Naive thymus-derived CD4-positive, alpha-beta T cell (primary cell): ENCODE measurements around the gene KIAA1671. TPM values are rescaled to one million over a fixed set of nuclear protein-coding genes. Genes with fewer than 3 reads are reported as not detected.

Source experiments
- ATAC-seq: fragments of 150-1000 bp; cut with Tn5 transposase; 2 replicates; pipeline ENCODE4 v1.10.0; 2021; ENCODE audit warnings: mild to moderate bottlenecking, moderate library complexity
- CTCF ChIA-PET: fragments of 350-600 bp; sonication (Branson Sonifier 250); formaldehyde crosslinking; loops from one replicate; lab custom pipeline; 2021; ENCODE audit warnings: antibody characterized with exemption; lab: Charles Lee
- POLR2A ChIA-PET: fragments of 350-600 bp; sonication (Branson Sonifier 250); formaldehyde crosslinking; loops from one replicate; lab custom pipeline; 2021; ENCODE audit warnings: antibody characterized with exemption, inconsistent platforms; lab: Charles Lee
- DNase-seq, 9 donors: peaks; one replicate each; pipeline versions ENCODE4 v3.0.0 to v3.0.0-alpha.2; 2020 to 2022; ENCODE audit warnings: mixed read lengths in 1 of 9
- H3K27ac ChIP-seq: one replicate; pipeline ENCODE4 v1.7.0; 2013; ENCODE audit warnings: mild to moderate bottlenecking, low read depth, low read length, moderate library complexity
- H3K27me3 ChIP-seq, 2 donors: one replicate each; pipeline ENCODE4 v1.7.0; 2013; ENCODE audit warnings: low read length in 2 of 2, mild to moderate bottlenecking in 2 of 2, moderate library complexity in 2 of 2; ENCODE audit not compliant: control insufficient read depth in 2 of 2, insufficient read depth in 2 of 2
- H3K36me3 ChIP-seq, 3 experiments: 1 replicate in 2 of 3; 2 replicates in 1 of 3; pipeline ENCODE4 v1.7.0; 2013; ENCODE audit warnings: low read length in 3 of 3, mild to moderate bottlenecking in 3 of 3, moderate library complexity in 1 of 3; ENCODE audit not compliant: insufficient read depth in 3 of 3, control insufficient read depth in 2 of 3
- H3K4me1 ChIP-seq, 2 donors: one replicate each; pipeline ENCODE4 v1.7.0; 2013; ENCODE audit warnings: low read length in 2 of 2, mild to moderate bottlenecking in 2 of 2, moderate library complexity in 1 of 2; ENCODE audit not compliant: control insufficient read depth in 2 of 2, insufficient read depth in 2 of 2
- H3K4me3 ChIP-seq: 2 replicates; pipeline ENCODE4 v1.7.0; 2013; ENCODE audit warnings: mild to moderate bottlenecking, low read length
- H3K9me3 ChIP-seq, 3 experiments: 1 replicate in 2 of 3; 2 replicates in 1 of 3; pipeline ENCODE4 v1.7.0; 2013; ENCODE audit warnings: low read length in 3 of 3; ENCODE audit not compliant: control insufficient read depth in 2 of 3
- H3K27ac Mint-ChIP-seq, 9 donors: one replicate each; pipeline ENCODE4 v1.8.0; 2020 to 2022; ENCODE audit warnings: mixed read lengths in 9 of 9, mild to moderate bottlenecking in 8 of 9, moderate library complexity in 5 of 9, inconsistent platforms in 2 of 9
- H3K27me3 Mint-ChIP-seq, 5 donors: one replicate each; pipeline ENCODE4 v1.8.0; 2021 to 2022; ENCODE audit warnings: mixed read lengths in 5 of 5, mild to moderate bottlenecking in 1 of 5
- H3K36me3 Mint-ChIP-seq, 5 donors: one replicate each; pipeline ENCODE4 v1.8.0; 2020 to 2022; ENCODE audit warnings: mixed read lengths in 5 of 5, mild to moderate bottlenecking in 3 of 5, inconsistent platforms in 1 of 5
- H3K4me1 Mint-ChIP-seq, 7 donors: one replicate each; pipeline ENCODE4 v1.8.0; 2020 to 2022; ENCODE audit warnings: mixed read lengths in 7 of 7, mild to moderate bottlenecking in 3 of 7, inconsistent platforms in 1 of 7
- H3K4me3 Mint-ChIP-seq, 10 donors: one replicate each; pipeline ENCODE4 v1.8.0; 2020 to 2022; ENCODE audit warnings: mild to moderate bottlenecking in 10 of 10, mixed read lengths in 10 of 10, moderate library complexity in 6 of 10, inconsistent platforms in 2 of 10
- H3K9me3 Mint-ChIP-seq, 11 donors: one replicate each; pipeline ENCODE4 v1.8.0; 2020 to 2022; ENCODE audit warnings: mixed read lengths in 11 of 11, mild to moderate bottlenecking in 4 of 11, inconsistent platforms in 1 of 11, moderate library complexity in 1 of 11
- intact Hi-C, 2 donors: fragments of 100-400 bp; cut with micrococcal nuclease; formaldehyde crosslinking; loops; one replicate each; pipeline ENCODE4 v1.15.1; 2023
- polyA plus RNA-seq, 2 donors: library from polyadenylated mRNA; unstranded; fragments of 300-500 nt; fragmentation: Illumina TruSeq; gene quantifications; one replicate each; pipeline ENCODE4 v1.2.3, GENCODE V29; 2021
- total RNA-seq, 6 experiments: library from RNA in 5 of 6; stranded (reverse) in 5 of 6; gene quantifications; 1 replicate in 5 of 6; 2 replicates in 1 of 6; pipeline ENCODE4 v1.2.3 and lab custom pipeline; 2021 to 2026

KIAA1671 gene
- total and polyA plus RNA-seq, 7 experiments from 2014 or later, result 0.47 to 19.0 (median 4.2) TPM

DNA sequence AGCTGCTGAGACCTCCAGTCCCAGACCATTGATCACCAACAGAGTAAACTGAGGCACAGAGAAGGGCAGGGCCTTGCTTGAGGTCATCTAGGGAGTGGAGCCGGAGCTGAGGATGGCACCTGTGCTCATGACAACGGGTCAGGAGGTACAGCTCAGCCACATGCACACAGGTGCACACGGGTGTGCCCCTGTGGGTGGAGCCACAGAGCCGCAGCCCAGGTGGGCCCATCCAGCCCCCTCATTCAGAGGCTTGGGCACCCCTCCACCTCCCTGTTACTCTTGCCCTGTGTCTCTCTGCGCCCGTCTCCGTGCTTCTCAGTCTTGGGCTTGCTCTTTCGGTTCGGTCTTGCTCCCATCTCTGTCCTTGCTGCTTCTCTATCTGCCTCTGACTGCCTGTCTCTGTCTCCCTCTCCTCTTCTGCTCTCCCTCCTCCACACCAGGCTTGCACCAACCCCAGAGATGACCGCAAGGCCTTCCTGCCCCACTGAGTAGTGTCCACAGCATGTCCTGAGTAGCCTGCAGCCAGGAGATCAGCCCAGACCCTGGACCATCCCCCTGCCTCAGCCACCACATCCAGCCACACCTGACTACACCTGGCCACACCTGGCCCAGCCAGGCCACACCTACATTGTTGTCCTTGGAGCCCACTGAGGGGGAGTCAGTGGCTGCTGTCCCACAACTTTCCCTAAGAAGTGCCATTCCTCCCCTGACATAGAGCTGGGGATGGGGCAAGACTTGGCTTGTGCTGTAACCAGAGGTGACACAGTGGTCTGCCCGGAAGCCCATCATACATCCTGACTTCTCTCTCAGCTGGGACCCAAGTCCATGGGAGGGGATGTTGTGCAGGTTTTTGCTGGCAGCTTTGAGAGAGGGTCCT, 207.8 kb downstream of the KIAA1671 start:
- Mint-ChIP-seq H3K4me3 (no peak overlapping the region), H3K27ac (no peak overlapping the region), H3K4me1 (peaks cover 0 to 4% (median 0%) of the 10 kb centered on the region in 7 donors), H3K27me3 (no peaks in the 10 kb centered on the region), H3K9me3 (no peaks in the 10 kb centered on the region), H3K36me3 (peaks cover 0 to 7% (median 0%) of the 10 kb centered on the region in 5 donors)
- ChIA-PET POLR2A (no interaction called here), CTCF (no interaction called here)
- no peaks in the 10 kb centered on the region for H3K9me3 ChIP-seq
- H3K27ac ChIP-seq, result no peak overlapping the region
- H3K4me1 ChIP-seq, result no peaks in the 10 kb centered on the region
- ATAC-seq (no peak), DNase-seq (no peak)
- H3K36me3 ChIP-seq, result no peaks in the 10 kb centered on the region
- intact Hi-C loops, result no loop called here
- no peaks in the 10 kb centered on the region for H3K27me3 ChIP-seq
- no peak overlapping the region for H3K4me3 ChIP-seq

DNA sequence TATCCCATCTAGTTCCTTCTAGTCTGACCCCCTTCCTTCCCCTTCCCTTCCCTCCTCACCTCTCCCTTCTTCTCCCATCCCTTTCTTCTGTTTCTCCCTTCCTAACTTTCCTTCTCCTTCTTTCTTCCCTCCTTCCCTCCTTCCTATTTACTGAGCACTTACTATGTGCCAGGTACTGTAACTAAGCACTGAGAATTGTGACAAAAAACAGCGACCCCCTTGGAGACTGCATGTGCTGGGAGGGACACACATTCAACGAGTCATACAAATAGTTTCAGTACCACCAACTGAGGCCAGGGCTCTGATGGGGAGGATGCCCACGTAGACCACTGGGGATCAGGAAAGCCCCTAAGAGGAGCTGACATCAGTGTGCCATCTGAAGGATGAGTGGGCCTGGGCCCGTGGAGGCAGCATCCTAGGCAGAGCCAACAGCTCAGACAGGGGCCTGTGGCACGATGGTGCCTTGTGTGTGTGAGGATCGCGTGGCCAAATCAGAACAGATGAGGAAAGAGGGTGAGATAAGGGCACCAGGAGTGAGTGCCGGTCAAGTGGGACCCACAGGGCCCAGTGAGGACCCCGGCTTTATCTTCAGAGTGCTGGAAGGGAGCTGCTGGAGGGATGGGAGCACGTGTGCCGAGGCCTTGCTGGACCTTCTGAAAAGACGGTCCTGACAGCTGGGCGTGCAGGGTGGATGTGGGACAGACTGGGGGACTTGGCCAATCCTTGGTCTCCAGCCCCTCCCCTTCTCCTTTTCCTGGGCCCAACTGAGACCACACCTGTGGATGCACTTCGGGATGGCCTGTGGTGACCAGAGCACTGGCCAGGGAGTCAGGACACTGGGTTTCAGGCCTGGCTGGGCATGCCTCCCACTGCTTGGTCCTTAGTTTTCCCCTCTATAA, 208.8 kb downstream of the KIAA1671 start:
- Histone ChIP-seq H3K4me3 (no peak overlapping the region), H3K27ac (no peak overlapping the region), H3K9me3 (no peaks in the 10 kb centered on the region), H3K27me3 (no peaks in the 10 kb centered on the region), H3K36me3 (no peaks in the 10 kb centered on the region), H3K4me1 (no peaks in the 10 kb centered on the region)
- Mint-ChIP-seq H3K4me3 (no peak overlapping the region), H3K9me3 (no peaks in the 10 kb centered on the region), H3K27ac (peak overlapping the region in 1 of 9 donors; percentile 11), H3K36me3 (peaks cover 0 to 7% (median 0%) of the 10 kb centered on the region in 5 donors), H3K27me3 (no peaks in the 10 kb centered on the region), H3K4me1 (peaks cover 0 to 4% (median 0%) of the 10 kb centered on the region in 7 donors)
- no peak for DNase-seq
- ChIA-PET POLR2A (no interaction called here), CTCF (no interaction called here)
- ATAC-seq, result no peak
- intact Hi-C loops, result no loop called here

DNA sequence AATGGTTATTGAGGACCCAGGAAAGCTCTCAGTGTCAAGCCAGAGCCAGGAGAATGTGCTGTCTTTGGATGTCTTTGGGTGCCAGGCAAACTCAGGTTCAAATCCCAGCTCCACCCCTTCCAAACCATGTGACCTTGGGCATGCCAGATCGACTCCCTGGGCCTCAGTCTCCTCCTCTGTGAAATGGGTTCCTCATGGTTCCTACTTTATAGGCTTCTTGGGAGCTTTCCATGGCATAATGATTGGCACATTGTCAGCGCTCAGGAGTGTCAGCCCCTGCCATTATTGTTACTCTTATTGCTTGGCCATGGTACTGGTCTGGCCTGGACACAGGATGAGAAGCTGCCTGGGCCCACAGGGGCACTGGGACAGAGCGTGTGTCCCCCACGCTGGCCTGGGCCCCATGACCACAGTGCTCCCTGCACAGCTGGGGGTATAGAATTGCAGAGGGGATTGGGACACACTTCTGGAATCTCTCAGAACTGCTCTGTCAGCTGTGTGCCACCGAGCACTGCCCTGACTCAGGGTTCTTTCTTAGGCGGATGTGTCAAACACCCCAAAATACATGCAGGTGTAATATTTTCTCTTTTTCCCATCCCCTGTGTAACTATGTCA, 209.5 kb downstream of the KIAA1671 start:
- Mint-ChIP-seq H3K27me3 (no peaks in the 10 kb centered on the region), H3K9me3 (no peaks in the 10 kb centered on the region), H3K4me3 (no peak overlapping the region), H3K36me3 (peaks cover 0 to 4% (median 0%) of the 10 kb centered on the region in 5 donors), H3K4me1 (peaks cover 0 to 4% (median 0%) of the 10 kb centered on the region in 7 donors), H3K27ac (no peak overlapping the region)
- ChIA-PET POLR2A (no interaction called here), CTCF (no interaction called here)
- no peaks in the 10 kb centered on the region for H3K36me3 ChIP-seq
- H3K27ac ChIP-seq, result no peak overlapping the region
- DNase-seq (no peak), ATAC-seq (no peak)
- H3K4me3 ChIP-seq, result no peak overlapping the region
- no peaks in the 10 kb centered on the region for H3K9me3 ChIP-seq
- no peaks in the 10 kb centered on the region for H3K27me3 ChIP-seq
- no peaks in the 10 kb centered on the region for H3K4me1 ChIP-seq
- intact Hi-C loops, result no loop called here

DNA sequence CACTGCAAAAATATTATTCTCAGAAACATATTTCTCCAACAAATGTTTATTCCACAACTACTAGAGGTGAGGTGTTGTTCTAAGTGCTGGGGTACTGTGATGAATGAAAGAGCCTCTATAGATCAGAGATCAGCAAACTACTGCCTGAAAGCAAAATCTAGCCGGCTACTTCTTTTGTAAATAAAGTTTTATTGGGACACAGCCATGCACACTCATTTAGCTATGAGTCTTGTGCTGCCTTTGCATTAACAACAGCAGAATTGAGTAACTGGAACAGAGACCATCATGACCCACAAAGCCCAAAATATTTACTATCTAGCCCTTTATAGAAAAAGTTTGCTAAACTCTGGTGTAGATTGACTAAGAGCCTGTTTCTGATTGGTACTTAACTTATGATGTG, 210.0 kb downstream of the KIAA1671 start:
- POLR2A ChIA-PET, result interaction anchor here (0.5 kb wide), 1 partner anchor 202 kb away, joined by 3 read pairs; no protein-coding TSS in a partner anchor
- intact Hi-C loops, result no loop called here
- no peak overlapping the region for H3K4me3 Mint-ChIP-seq

DNA sequence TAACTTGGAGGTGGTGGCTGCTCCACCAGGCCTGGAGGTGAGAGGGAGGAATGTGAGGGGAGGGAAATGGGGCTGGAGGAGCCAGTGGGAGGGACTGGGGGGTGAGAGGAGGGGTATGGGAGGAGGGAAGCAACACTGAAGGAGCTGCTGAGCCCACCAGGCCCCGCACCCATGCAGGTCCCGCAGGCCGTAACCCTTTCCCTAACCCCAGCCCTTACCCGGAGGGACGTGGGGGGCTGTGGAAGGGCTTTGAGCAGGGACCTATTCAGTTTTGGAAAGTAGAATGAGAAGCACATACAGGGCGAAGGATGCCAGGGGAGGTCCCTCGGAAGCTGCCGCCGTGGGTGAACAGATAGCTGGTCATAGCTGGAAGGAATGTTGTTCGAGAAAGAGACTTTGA, 213.3 kb downstream of the KIAA1671 start:
- Mint-ChIP-seq H3K27me3 (no peaks in the 10 kb centered on the region), H3K27ac (no peak overlapping the region), H3K4me3 (no peak overlapping the region), H3K36me3 (peaks cover 0 to 4% (median 0%) of the 10 kb centered on the region in 5 donors), H3K4me1 (no peaks in the 10 kb centered on the region), H3K9me3 (no peaks in the 10 kb centered on the region)
- Histone ChIP-seq H3K36me3 (no peaks in the 10 kb centered on the region), H3K27ac (no peak overlapping the region), H3K9me3 (no peaks in the 10 kb centered on the region), H3K4me1 (no peaks in the 10 kb centered on the region), H3K4me3 (no peak overlapping the region), H3K27me3 (no peaks in the 10 kb centered on the region)
- DNase-seq (no peak), ATAC-seq (no peak)
- POLR2A ChIA-PET, result no interaction called here
- intact Hi-C loops, result no loop called here
- CTCF ChIA-PET, result no interaction called here

More for the DNA sequence above, 210.0 kb downstream of the KIAA1671 start:
- no peaks in the 10 kb centered on the region for H3K36me3 ChIP-seq
- H3K9me3 Mint-ChIP-seq, result no peaks in the 10 kb centered on the region
- no peak overlapping the region for H3K4me3 ChIP-seq
- H3K4me1 ChIP-seq, result no peaks in the 10 kb centered on the region
- DNase-seq, result no peak
- peak overlapping the region in 1 of 9 donors; percentile 31 for H3K27ac Mint-ChIP-seq
- H3K9me3 ChIP-seq, result no peaks in the 10 kb centered on the region
- H3K27ac ChIP-seq, result no peak overlapping the region
- no peaks in the 10 kb centered on the region for H3K27me3 Mint-ChIP-seq
- CTCF ChIA-PET, result interaction anchor here (0.6 kb wide), 1 partner anchor 99 kb away, joined by 3 read pairs; no protein-coding TSS in a partner anchor
- ATAC-seq, result no peak
- H3K4me1 Mint-ChIP-seq, result peaks cover 0 to 3% (median 0%) of the 10 kb centered on the region in 7 donors
- no peaks in the 10 kb centered on the region for H3K27me3 ChIP-seq
- H3K36me3 Mint-ChIP-seq, result peaks cover 0 to 4% (median 0%) of the 10 kb centered on the region in 5 donors

DNA sequence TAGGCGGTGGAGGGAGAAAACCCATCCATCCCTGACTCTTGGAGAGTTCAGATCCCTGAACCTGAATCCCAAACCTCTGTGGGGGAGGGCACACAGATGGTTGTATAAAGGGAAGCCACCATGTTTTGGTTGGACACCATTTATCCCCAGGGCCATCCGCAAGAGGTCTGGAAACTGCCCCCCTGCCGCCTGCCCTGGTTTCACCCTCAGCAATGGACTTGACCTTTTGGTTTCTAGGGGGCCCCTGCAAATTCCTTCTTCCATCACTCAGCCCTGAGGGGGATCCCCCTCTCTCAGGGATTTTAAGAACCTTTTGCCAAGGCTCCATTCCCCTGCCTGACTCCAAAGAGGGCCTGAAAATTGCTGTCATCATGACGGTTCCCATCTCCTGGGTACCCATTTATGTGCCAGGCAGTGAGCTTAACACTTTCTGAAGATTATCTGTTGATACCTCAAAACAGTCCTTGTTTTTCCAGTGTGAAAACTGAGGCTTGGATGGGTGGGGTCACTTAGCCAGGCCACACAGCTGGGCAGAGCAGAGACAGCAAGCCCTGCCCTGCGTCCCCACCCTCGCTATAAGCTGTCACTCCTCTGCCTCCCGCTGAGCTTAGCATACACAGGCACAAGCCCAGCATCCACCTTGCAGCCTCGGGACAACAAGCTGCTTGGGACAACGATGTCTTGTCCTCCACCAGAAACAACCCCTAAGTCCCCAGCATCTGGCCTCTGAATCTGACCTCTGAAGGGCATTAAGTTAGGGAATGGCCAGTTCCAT, 213.9 kb downstream of the KIAA1671 start:
- ChIA-PET CTCF (no interaction called here), POLR2A (no interaction called here)
- H3K36me3 ChIP-seq, result no peaks in the 10 kb centered on the region
- no peak overlapping the region for H3K27ac ChIP-seq
- Mint-ChIP-seq H3K36me3 (no peaks in the 10 kb centered on the region), H3K27me3 (no peaks in the 10 kb centered on the region), H3K4me1 (no peaks in the 10 kb centered on the region), H3K4me3 (no peak overlapping the region), H3K9me3 (no peaks in the 10 kb centered on the region), H3K27ac (no peak overlapping the region)
- ATAC-seq (no peak), DNase-seq (no peak)
- H3K9me3 ChIP-seq, result no peaks in the 10 kb centered on the region
- H3K4me3 ChIP-seq, result no peak overlapping the region
- H3K27me3 ChIP-seq, result no peaks in the 10 kb centered on the region
- intact Hi-C loops, result no loop called here
- H3K4me1 ChIP-seq, result no peaks in the 10 kb centered on the region
